GM10847 (cell line): ENCODE results near the gene USP37.

Experiments
- POLR2A ChIP-seq: IDR thresholded peaks from 2 replicates; pipeline ENCODE4 v1.6.1; 2011; ENCODE audit not compliant: insufficient read length; ENCODE audit errors: extremely low read depth

USP37 gene

DNA sequence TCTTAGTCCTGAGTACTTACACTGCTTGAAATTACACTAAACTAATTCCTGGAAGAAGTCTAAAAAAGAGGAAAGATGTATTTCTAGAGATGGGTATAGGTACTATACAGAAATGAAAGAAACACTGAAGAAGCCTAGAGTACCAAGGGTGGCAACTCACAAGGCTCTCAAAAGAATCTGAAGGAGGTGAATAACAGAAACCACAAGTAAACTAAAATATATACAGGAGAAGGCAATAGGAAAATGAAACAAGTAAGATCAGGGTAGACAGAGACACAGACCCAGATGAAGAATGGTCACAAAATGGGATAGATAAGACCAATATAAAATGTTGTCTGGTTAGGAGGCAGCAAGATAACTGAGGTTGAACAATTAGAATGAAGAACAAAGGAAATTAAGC lies 59.9 kb downstream of the USP37 start:
- TF ChIP-seq POLR2A = no peak

DNA sequence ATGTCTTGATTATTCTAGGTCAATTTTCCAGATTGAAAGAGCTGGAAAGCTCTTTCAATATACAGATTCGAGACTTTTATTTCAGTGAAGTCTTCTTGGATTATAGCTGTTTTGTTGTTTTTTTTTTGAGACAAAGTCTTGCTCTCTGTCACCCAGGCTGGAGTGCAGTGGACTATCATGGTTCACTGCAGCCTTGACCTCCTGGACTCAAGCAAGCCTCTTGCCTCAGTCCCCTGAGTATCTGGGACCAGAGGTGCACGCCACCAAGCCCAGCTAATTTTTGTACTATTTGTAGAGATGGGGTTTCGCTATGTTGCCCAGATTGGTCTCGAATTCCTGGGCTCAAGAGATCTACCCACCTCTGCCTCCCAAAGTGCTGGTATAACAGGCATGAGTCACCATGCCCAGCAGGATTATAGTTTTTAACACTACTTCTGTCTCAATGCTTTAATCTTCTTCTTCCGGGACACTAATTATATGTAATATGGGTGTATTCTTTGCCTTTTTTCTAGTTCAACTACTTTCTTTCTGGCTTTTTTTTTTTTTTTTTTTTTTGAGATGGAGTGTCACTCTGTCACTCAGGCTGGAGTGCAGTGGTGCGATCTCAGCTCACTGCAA lies 62.3 kb downstream of the USP37 start:
- no peak for TF ChIP-seq POLR2A

DNA sequence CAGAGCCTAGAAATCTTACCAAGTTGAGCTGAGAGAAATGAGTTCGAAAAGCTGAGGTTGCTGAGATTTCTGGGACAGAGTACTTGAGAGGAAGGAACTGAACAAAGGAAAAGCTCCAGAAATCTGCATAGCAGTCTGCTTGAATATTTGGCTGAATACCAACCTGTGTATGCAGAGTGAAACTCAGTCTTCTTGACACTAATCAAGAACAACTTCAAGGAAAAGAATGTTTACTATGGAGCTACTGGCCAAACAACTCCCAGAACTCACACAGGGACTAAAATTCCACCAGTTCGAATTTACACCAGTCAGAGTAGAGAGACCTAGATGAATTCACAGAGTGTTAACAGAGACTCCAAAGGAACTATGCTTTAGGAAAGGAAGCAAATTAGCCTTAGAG lies 66.5 kb downstream of the USP37 start:
- TF ChIP-seq POLR2A = no peak

DNA sequence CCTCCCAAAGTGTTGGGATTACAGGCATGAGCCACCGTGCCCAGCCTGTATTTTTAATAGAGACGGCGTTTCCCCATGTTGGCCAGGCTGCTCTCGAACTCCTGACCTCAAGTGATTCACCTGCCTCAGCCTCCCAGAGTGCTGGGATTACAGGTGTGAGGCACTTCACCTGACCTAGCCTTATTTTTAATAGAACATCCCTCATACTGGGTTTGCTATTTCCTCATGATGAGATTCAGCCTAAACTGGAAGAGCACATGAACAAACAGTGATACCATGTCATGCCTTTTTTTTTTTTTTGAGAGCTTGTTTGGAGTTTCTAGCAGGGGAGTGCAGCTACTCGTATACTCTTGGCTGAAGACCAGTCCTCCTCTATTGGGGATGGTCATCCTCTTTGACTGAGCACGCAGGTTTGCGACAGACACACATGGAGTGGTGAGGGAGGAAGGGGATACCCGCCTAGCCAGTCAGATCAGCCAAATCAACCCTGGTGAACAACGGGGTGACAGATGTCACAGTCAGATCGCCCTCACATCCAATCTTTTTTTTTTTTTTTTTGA lies 67.6 kb downstream of the USP37 start:
- TF ChIP-seq POLR2A = no peak

DNA sequence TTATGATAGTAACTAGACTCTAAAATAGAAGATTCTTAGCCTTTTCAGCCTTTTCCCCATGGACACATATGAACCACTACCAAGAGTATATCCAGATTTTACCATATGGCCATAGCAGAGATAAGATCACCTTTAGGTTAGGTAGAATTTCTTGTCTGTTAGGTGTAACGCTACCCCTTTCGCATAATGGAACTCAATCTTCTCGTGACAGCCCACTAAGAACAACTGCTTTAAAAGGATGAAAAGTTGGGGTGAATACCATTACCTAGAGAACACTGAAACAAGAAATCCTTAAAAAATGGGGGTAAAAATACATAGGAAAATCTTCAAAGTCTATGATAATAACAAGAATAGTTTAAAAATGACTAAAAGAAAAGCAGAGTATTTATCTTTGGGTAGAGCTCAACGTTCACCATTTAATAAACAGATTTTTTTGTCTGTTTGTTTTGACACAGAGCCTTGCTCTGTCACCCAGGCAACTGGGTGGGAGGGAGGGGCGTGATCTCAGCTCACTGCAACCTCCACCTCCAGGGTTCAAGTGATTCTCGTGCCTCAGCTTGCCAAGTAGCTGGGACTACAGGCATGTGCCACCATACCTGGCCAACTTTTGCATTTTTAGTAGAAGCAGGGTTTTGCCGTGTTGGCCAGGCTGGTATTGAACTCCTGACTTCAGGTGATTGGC lies 82.0 kb downstream of the USP37 start:
- no peak for TF ChIP-seq POLR2A

DNA sequence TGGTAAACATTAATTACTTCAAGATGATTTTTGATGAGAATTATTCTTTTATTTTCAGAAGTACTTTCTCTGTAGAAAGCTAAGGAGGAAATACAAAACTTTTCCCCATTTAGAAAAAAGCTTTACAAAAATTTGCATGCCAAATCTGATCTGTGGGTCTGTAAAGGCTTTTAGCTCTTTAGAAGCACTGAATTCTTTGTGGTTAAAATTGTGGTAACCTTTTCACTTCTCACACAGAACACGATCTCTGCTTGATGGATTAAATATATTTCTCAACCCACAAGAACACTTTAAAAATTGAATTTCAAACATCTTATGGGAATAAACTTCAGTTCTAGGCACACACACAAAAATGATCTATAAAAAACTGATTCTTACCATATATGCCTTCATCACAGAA lies 85.5 kb downstream of the USP37 start:
- TF ChIP-seq POLR2A = no peak

DNA sequence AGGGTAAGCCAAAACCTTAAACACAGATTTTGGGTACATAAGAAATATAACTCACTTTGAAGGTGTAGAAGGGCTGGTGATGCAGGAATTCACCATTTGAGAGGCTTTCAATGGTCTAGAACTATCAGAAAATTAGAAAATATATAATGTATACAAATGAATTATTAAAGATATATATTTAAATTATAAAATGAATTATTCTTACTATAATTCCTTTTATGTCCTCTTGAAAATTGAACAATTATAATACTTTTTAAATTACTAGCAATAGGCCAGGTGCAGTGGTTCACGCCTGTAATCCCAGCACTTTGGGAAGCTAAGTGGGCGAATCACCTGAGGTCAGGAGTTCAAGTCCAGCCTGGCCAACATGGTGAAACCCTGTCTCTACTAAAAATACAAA lies 88.6 kb downstream of the USP37 start:
- no peak for TF ChIP-seq POLR2A

DNA sequence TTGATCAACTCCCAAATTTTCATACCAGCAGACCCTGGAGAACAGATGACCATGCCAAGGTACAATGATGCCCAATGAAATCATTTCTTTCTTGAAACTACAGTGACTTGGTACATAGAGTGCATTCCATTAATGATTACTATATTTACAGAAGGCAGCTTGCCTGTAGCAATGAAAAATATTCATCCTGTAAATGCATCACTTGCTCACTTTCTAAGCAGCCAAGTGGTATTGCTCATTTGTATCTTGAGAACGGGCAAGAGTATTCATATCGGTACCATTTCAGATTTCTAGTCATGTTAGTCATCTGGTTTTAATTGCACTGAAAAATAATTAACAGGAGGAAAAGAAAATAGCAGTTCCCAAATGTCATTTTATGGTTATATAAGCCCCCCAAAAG lies 89.6 kb downstream of the USP37 start:
- TF ChIP-seq POLR2A = no peak

DNA sequence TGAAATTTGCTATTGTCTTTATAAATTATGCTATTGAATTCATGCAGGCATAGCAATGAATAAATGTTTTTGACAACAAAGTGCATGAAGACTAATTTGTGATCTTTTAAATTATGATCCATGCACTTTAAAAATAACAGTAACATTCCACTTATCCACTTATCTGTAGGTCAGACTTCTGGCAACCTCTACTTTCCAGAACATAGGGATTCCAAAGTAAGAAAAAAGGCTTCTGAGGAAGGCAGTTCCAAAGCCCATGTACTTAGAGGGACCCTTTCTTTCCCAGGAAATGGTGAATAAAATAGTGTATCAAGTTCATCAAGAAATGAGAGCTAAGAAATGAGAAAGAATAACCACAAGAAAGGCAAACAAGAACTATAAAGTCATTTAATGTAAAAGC lies 90.9 kb downstream of the USP37 start:
- no peak for TF ChIP-seq POLR2A

DNA sequence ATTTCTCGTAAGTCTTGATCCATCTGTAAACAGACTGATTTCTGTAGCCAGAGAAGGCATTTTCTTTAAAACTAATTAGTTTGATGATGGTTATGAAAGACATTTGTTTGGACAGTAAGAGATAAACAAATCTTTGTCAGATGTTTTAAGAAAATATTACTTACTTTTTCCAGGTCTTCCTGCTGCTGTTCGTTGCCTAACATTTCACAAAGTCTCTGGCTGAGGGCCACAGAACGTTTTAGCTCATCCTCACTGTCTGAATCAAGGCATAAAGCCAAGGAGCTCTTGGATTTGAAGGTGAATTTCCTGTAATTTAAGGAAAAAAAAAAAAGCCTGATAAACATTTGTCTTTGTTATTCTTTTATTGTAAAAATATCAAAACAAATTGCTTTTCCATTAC lies 91.5 kb downstream of the USP37 start:
- TF ChIP-seq POLR2A = no peak

DNA sequence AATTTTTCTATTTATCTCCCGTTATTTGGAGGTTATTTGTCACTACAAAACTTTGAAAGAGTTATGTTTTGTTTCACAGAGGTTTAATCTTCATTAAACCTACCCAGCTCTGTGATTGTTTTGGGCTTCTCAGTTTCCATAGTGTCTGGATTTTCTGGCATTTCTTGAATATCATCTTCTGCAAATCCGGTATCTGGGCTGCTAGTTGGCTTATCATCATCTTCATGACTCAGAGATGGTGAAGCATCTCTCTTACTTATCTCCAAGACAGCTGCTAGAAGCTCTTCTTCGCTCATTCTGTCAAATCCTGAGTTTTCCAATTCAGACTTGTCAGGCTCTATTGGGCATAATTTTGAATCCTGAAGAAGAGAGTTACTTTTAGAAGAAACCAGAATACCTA lies 93.6 kb downstream of the USP37 start:
- no peak for TF ChIP-seq POLR2A

DNA sequence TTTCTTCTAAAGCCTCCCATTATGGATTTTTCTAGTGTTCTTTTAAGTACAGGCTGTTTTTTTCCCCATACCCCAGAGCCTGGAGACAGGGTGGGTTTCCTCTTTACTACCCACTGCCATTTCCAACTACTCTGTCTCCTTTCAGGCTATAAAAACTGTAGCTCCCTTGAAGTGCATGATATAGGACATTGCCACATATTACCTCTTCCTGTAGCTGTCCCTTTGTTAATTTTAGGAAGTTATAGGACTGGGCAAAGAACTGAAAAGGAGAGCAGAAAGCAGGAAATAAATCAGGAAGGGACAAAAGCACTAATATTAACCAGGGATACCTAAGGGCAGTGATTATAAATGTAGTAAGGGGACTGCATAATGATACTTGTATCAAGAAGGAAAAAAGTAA lies 95.2 kb downstream of the USP37 start:
- TF ChIP-seq POLR2A = no peak

DNA sequence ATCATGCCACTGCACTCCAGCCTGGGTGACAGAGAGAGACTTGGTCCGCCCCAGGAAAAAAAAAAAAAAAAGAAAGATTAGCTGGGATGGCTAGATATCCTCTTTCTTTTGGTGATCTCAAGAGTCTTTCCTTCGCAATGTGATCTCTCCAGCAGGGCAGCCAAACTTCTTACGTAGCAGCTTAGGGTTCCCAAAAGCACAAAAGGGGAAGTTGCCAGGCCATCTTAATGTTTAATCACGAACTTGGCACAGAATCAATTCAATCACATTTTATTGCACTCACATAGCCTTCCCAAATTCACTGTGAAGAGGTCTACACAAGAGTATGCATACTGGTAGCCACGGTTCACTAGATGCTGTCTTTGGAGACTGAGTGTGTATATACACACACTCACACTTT lies 96.2 kb downstream of the USP37 start:
- no peak for TF ChIP-seq POLR2A

DNA sequence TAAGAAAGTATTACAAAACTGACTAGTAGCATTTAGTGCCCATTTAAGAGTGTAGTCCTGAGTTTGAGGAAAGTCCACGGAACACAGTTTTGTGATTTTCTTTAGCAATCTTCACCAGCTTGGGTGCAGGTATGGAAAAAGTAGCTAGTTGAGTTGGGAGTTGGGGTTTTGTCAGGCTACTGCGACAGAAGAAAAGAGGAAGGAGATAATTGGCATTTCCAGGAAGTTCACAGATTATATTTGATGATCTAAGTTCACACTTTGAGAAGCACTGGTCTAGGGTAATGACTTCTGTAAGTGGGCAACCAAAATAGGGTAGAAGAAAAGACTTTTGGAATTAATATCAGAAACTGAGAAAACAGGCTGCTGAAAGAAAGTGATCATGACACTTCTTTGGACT lies 97.1 kb downstream of the USP37 start:
- TF ChIP-seq POLR2A = no peak

DNA sequence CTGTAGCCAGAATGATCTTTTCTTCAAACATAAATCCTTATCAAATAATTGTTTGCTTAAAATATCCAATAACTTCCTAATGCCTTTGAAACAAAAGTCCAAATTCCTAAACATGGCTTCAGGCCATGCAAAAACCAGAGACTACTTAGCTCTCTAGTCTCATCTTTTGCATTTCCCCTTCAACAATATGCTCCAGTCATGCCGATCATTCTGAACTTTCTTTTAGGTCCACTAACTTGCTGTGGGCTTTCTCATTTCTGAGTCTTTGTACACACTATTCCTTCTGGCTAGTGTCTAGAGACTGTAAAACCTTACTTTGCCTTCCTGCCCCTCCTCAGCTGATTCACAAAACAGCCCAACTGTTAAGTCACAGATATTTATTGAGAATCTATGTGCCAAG lies 97.7 kb downstream of the USP37 start:
- TF ChIP-seq POLR2A = no peak

DNA sequence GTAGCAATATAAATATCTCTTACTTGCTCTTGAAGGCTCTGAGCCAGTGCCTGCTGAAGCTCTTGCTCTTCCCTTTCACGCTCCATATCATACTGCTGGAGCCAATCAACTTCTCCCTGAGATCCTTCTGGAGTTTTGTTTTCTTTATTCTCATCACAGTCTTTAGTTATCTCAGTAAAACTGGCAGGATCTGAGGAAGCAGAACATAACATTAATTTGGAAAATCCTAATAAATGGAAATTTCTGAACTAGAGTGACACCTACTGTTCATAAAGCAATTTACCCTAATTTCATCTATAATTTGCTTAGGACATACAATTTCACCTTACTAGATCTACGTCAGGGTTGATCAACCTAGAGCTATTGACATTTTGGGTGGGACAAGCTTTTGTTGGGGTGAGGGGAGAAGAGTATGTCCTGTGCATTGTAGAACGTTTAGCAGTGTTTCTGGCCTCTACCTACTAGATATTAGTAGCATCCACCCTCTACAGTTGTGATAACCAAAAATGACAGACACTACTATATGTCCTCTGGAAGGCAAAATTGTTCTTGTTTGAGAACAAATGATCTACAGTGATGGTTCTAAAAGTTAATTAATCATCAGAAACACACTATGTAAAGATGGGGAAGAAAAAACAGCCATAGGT lies 102.0 kb downstream of the USP37 start:
- no peak for TF ChIP-seq POLR2A
